Smooth muscle cell (in vitro differentiated cells): ENCODE data around the gene ARID1B. TPM values are rescaled to one million over a fixed set of nuclear protein-coding genes. Genes with fewer than 3 reads are reported as not detected.

ENCODE experiments used
- DNase-seq: peaks from one replicate; lab custom pipeline; 2025; ENCODE audit not compliant: unreplicated experiment; lab: John Stamatoyannopoulos, UW
- H2AFZ ChIP-seq: fragments of 200-600 bp; sonication (generic); 2 replicates; pipeline ENCODE4 v1.6.0; 2016; ENCODE audit warnings: antibody characterized with exemption, low read depth, mild to moderate bottlenecking
- H3F3A ChIP-seq: fragments of 200-600 bp; sonication (generic); 2 replicates; pipeline ENCODE4 v1.6.0; 2017; ENCODE audit warnings: antibody characterized with exemption, low read depth
- H3K27ac ChIP-seq: fragments of 200-600 bp; sonication (generic); 2 replicates; pipeline ENCODE4 v1.5.1; 2016; ENCODE audit warnings: low read depth, mild to moderate bottlenecking
- H3K27me3 ChIP-seq: fragments of 200-600 bp; sonication (generic); 2 replicates; pipeline ENCODE4 v1.6.1; 2016; ENCODE audit warnings: low read depth, mild to moderate bottlenecking
- H3K36me3 ChIP-seq: fragments of 200-600 bp; sonication (generic); 2 replicates; pipeline ENCODE4 v1.5.1; 2016; ENCODE audit warnings: low read depth
- H3K4me1 ChIP-seq: fragments of 200-600 bp; sonication (generic); 2 replicates; pipeline ENCODE4 v1.5.1; 2016; ENCODE audit warnings: low read depth
- H3K4me2 ChIP-seq: fragments of 200-600 bp; sonication (generic); 2 replicates; pipeline ENCODE4 v1.6.0; 2016; ENCODE audit warnings: mild to moderate bottlenecking
- H3K4me3 ChIP-seq: fragments of 200-600 bp; sonication (generic); 2 replicates; pipeline ENCODE4 v1.5.1; 2016; ENCODE audit warnings: mild to moderate bottlenecking
- H3K79me2 ChIP-seq: fragments of 200-600 bp; sonication (generic); 2 replicates; pipeline ENCODE4 v1.6.0; 2016; ENCODE audit warnings: low read depth, mild to moderate bottlenecking
- H3K9ac ChIP-seq: fragments of 200-600 bp; sonication (generic); 2 replicates; pipeline ENCODE4 v1.6.0; 2016; ENCODE audit warnings: low read depth
- H3K9me3 ChIP-seq: fragments of 200-600 bp; sonication (generic); replicated peaks from 2 replicates; pipeline ENCODE4 v1.5.1; 2016; ENCODE audit warnings: low read depth
- H4K20me1 ChIP-seq: fragments of 200-600 bp; sonication (generic); 2 replicates; pipeline ENCODE4 v1.6.0; 2016; ENCODE audit warnings: low read depth
- CTCF ChIP-seq: fragments of 200-600 bp; sonication (generic); IDR thresholded peaks from 2 replicates; pipeline ENCODE4 v1.5.1; 2017; ENCODE audit warnings: borderline replicate concordance, mild to moderate bottlenecking, antibody characterized with exemption; ENCODE audit not compliant: insufficient read depth, poor library complexity, severe bottlenecking
- WGBS: methylation state at CpG from one replicate; pipeline ENCODE4 v1.1.7; 2016; ENCODE audit warnings: low lambda C conversion rate; 5-methylcytosine and 5-hydroxymethylcytosine counted together
- polyA plus RNA-seq: library from polyadenylated mRNA; unstranded; fragments of >200 nt; fragmentation: Nextera tagmentation; extraction: Ambion mirVana; gene quantifications from 2 replicates; pipeline ENCODE4 v1.2.1, GENCODE V29; 2016
- total RNA-seq: library from RNA; depleted of rRNA; stranded (reverse); fragments of >200 nt; gene quantifications from 2 replicates; pipeline ENCODE4 v1.2.3, GENCODE V29; 2014

Gene ARID1B
- total and polyA plus RNA-seq, 2 experiments from 2014 or later: 30.1 to 65.4 TPM

GRCh38 chr6:157218371-157219198 is 441.4 kb downstream of the ARID1B start:
- Histone ChIP-seq H2AFZ (no peak overlapping the region), H3K9ac (no peak overlapping the region), H4K20me1 (no peaks in the 10 kb centered on the region), H3K27me3 (no peaks in the 10 kb centered on the region), H3K4me3 (no peak overlapping the region), H3K79me2 (no peaks in the 10 kb centered on the region), H3K4me2 (no peak overlapping the region), H3K27ac (no peak overlapping the region), H3F3A (no peaks in the 10 kb centered on the region), H3K36me3 (no peaks in the 10 kb centered on the region), H3K4me1 (peaks cover 4% of the 10 kb centered on the region), H3K9me3 (no peaks in the 10 kb centered on the region)
- 95% methylated on average over 23 of the region's 23 CpGs for WGBS
- TF ChIP-seq CTCF: no peak
- DNase-seq: no peak

GRCh38 chr6:157219201-157220200 is 442.3 kb downstream of the ARID1B start:
- H4K20me1 ChIP-seq: no peaks in the 10 kb centered on the region
- peaks cover 4% of the 10 kb centered on the region for H3K4me1 ChIP-seq
- no peaks in the 10 kb centered on the region for H3F3A ChIP-seq
- H3K79me2 ChIP-seq: no peaks in the 10 kb centered on the region
- no peak overlapping the region for H3K4me3 ChIP-seq
- H3K36me3 ChIP-seq: no peaks in the 10 kb centered on the region
- peak overlapping the region; percentile 69 for H3K4me2 ChIP-seq
- no peaks in the 10 kb centered on the region for H3K27me3 ChIP-seq
- no peak for DNase-seq
- no peaks in the 10 kb centered on the region for H3K9me3 ChIP-seq
- 73% methylated on average over 18 of the region's 18 CpGs for WGBS
- peak overlapping the region; percentile 68 for H3K27ac ChIP-seq
- no peak overlapping the region for H3K9ac ChIP-seq
- no peak for TF ChIP-seq CTCF
- H2AFZ ChIP-seq: no peak overlapping the region

GRCh38 chr6:157220485-157220884 is 443.3 kb downstream of the ARID1B start:
- Histone ChIP-seq H3K79me2 (no peaks in the 10 kb centered on the region), H3F3A (no peaks in the 10 kb centered on the region), H3K9me3 (no peaks in the 10 kb centered on the region), H4K20me1 (no peaks in the 10 kb centered on the region), H3K4me3 (no peak overlapping the region), H3K27me3 (no peaks in the 10 kb centered on the region), H3K4me2 (peak overlapping the region; percentile 69), H3K27ac (peak overlapping the region; percentile 68), H3K4me1 (peaks cover 4% of the 10 kb centered on the region), H3K36me3 (no peaks in the 10 kb centered on the region), H2AFZ (no peak overlapping the region), H3K9ac (no peak overlapping the region)
- TF ChIP-seq CTCF: no peak
- WGBS: 92% methylated on average over 1 of the region's 1 CpG
- DNase-seq: no peak
